Activated CD8-positive, alpha-beta T cell treated with anti-CD3 and anti-CD28 coated beads for 36 hours (primary cell): ENCODE results near the gene KRTAP10-8. TPM values are rescaled to one million over a fixed set of nuclear protein-coding genes. Genes with fewer than 3 reads are reported as not detected.
"Not testable (repeated sequence)": the region's sequence is repeated elsewhere in the genome, so short reads cannot be mapped to it uniquely, and the experiment has no call there.

Experiments used
- ATAC-seq: fragments of 200-7000 bp; cut with Tn5 transposase; one replicate; pipeline ENCODE4 v1.10.0; 2021; ENCODE audit warnings: mild to moderate bottlenecking, moderate library complexity
- CTCF ChIA-PET: fragments of 350-600 bp; sonication (Branson Sonifier 250); formaldehyde crosslinking; loops from one replicate; lab custom pipeline; 2021; ENCODE audit warnings: antibody characterized with exemption; lab: Charles Lee
- POLR2A ChIA-PET: fragments of 350-600 bp; sonication (Branson Sonifier 250); formaldehyde crosslinking; loops from one replicate; lab custom pipeline; 2021; ENCODE audit warnings: antibody characterized with exemption; lab: Charles Lee
- DNase-seq: peaks from one replicate; pipeline ENCODE4 v3.0.0-alpha.2; 2020
- H3K27ac Mint-ChIP-seq: one replicate; pipeline ENCODE4 v1.8.0; 2021; ENCODE audit warnings: mild to moderate bottlenecking, mixed read lengths
- H3K27me3 Mint-ChIP-seq: one replicate; pipeline ENCODE4 v1.8.0; 2021; ENCODE audit warnings: mixed read lengths
- H3K36me3 Mint-ChIP-seq: one replicate; pipeline ENCODE4 v1.8.0; 2021; ENCODE audit warnings: low read depth, mixed read lengths
- H3K4me1 Mint-ChIP-seq: one replicate; pipeline ENCODE4 v1.8.0; 2021; ENCODE audit warnings: low read depth, mixed read lengths
- H3K4me3 Mint-ChIP-seq: one replicate; pipeline ENCODE4 v1.8.0; 2021; ENCODE audit warnings: mild to moderate bottlenecking, moderate library complexity, mixed read lengths
- H3K9me3 Mint-ChIP-seq: one replicate; pipeline ENCODE4 v1.8.0; 2021; ENCODE audit warnings: mixed read lengths
- intact Hi-C: fragments of 100-400 bp; cut with micrococcal nuclease; formaldehyde crosslinking; loops from one replicate; pipeline ENCODE4 v1.10.0; 2022
- total RNA-seq, 2 experiments: library from RNA; stranded (reverse); gene quantifications; one replicate each; pipeline ENCODE4 v1.2.3, GENCODE V29; 2021
- TF ChIP-seq, protein P1 (sequence below): fragments of 200-600 bp; IDR thresholded peaks from one replicate; pipeline ENCODE4 v1.8.0; 2022; ENCODE audit warnings: antibody characterized with exemption, mild to moderate bottlenecking

Gene KRTAP10-8
- total RNA-seq, 2 experiments from 2014 or later, result not detected

GRCh38 chr21:44596068-44596725 lies 15.7 kb upstream of the KRTAP10-8 start:
- no peaks in the 10 kb centered on the region for H3K36me3 Mint-ChIP-seq
- no peaks in the 10 kb centered on the region for H3K4me1 Mint-ChIP-seq
- no peak for ATAC-seq
- H3K4me3 Mint-ChIP-seq, result no peak overlapping the region
- ChIA-PET CTCF (interaction anchor here (1.3 kb wide), 1 partner anchor 197 kb away, joined by 5 read pairs; no protein-coding TSS in a partner anchor), POLR2A (no interaction called here)
- no peak overlapping the region for H3K27ac Mint-ChIP-seq
- DNase-seq, result no peak
- no peaks in the 10 kb centered on the region for H3K27me3 Mint-ChIP-seq
- TF ChIP-seq, protein P1, sequence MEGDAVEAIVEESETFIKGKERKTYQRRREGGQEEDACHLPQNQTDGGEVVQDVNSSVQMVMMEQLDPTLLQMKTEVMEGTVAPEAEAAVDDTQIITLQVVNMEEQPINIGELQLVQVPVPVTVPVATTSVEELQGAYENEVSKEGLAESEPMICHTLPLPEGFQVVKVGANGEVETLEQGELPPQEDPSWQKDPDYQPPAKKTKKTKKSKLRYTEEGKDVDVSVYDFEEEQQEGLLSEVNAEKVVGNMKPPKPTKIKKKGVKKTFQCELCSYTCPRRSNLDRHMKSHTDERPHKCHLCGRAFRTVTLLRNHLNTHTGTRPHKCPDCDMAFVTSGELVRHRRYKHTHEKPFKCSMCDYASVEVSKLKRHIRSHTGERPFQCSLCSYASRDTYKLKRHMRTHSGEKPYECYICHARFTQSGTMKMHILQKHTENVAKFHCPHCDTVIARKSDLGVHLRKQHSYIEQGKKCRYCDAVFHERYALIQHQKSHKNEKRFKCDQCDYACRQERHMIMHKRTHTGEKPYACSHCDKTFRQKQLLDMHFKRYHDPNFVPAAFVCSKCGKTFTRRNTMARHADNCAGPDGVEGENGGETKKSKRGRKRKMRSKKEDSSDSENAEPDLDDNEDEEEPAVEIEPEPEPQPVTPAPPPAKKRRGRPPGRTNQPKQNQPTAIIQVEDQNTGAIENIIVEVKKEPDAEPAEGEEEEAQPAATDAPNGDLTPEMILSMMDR, result no peak
- intact Hi-C loops, result no loop called here
- peaks cover 5% of the 10 kb centered on the region for H3K9me3 Mint-ChIP-seq

- intact Hi-C loops, result no loop called here
- peaks cover 5% of the 10 kb centered on the region for H3K9me3 Mint-ChIP-seq
- H3K27me3 Mint-ChIP-seq, result no peaks in the 10 kb centered on the region
- H3K36me3 Mint-ChIP-seq, result no peaks in the 10 kb centered on the region
- ChIA-PET POLR2A (no interaction called here), CTCF (no interaction called here)
- ATAC-seq (no peak), DNase-seq (no peak)
- H3K4me1 Mint-ChIP-seq, result no peaks in the 10 kb centered on the region
- TF ChIP-seq, protein P1, result no peak
- no peak overlapping the region for H3K27ac Mint-ChIP-seq
- no peak overlapping the region for H3K4me3 Mint-ChIP-seq
Measured at GRCh38 chr21:44598061-44598460, 13.8 kb upstream of the KRTAP10-8 start.

GRCh38 chr21:44599264-44600029 lies 12.4 kb upstream of the KRTAP10-8 start:
- no peak overlapping the region for H3K27ac Mint-ChIP-seq
- ChIA-PET CTCF (no interaction called here), POLR2A (no interaction called here)
- peaks cover 5% of the 10 kb centered on the region for H3K9me3 Mint-ChIP-seq
- TF ChIP-seq, protein P1, result no peak
- H3K4me3 Mint-ChIP-seq, result no peak overlapping the region
- ATAC-seq (no peak), DNase-seq (no peak)
- no peaks in the 10 kb centered on the region for H3K27me3 Mint-ChIP-seq
- intact Hi-C loops, result no loop called here
- no peaks in the 10 kb centered on the region for H3K36me3 Mint-ChIP-seq
- no peaks in the 10 kb centered on the region for H3K4me1 Mint-ChIP-seq

GRCh38 chr21:44600118-44600978 lies 11.5 kb upstream of the KRTAP10-8 start, which contains the start of gene KRTAP10-7:
Gene KRTAP10-7 (plus strand): TSS chr21:44600597. CDS start chr21:44600622, 25 bp downstream.
- H3K36me3 Mint-ChIP-seq, H3K4me1 Mint-ChIP-seq, H3K9me3 Mint-ChIP-seq, CTCF ChIA-PET, POLR2A ChIA-PET, H3K27me3 Mint-ChIP-seq, H3K27ac Mint-ChIP-seq, intact Hi-C loops, H3K4me3 Mint-ChIP-seq, DNase-seq, ATAC-seq: not testable (repeated sequence)

GRCh38 chr21:44601091-44601490 lies 10.8 kb upstream of the KRTAP10-8 start:
- H3K27ac Mint-ChIP-seq, H3K27me3 Mint-ChIP-seq, H3K36me3 Mint-ChIP-seq, H3K4me1 Mint-ChIP-seq, DNase-seq, intact Hi-C loops, H3K9me3 Mint-ChIP-seq, H3K4me3 Mint-ChIP-seq, POLR2A ChIA-PET, ATAC-seq, CTCF ChIA-PET: not testable (repeated sequence)
